Upper lobe of left lung (tissue), 4 donors: ENCODE data around the gene TRAPPC5.

ENCODE experiments used
- CTCF ChIP-seq, 6 experiments: fragments of 450-650 bp in 4 of 6; fragments of 200-600 bp in 2 of 6; sonication (generic) in 2 of 6; IDR thresholded peaks; one replicate each; pipeline ENCODE4 v1.5.1; 2016 to 2019; ENCODE audit warnings: antibody characterized with exemption in 6 of 6
- POLR2A ChIP-seq, 4 donors: fragments of 450-650 bp; IDR thresholded peaks; one replicate each; pipeline ENCODE4 v1.5.1; 2016 to 2017; ENCODE audit warnings: antibody characterized with exemption in 4 of 4, mild to moderate bottlenecking in 2 of 4

GRCh38 chr19:7661744-7662538, 18.7 kb upstream of the TRAPPC5 start:
- TF ChIP-seq POLR2A (IDR thresholded peaks at IDR 0.05): no peak
- no peak for TF ChIP-seq CTCF (IDR thresholded peaks at IDR 0.05)
